Immature natural killer cell (primary cell): ENCODE results near the gene TNFRSF14. TPM values are rescaled to one million over a fixed set of nuclear protein-coding genes. Genes with fewer than 3 reads are reported as not detected.
A peak's percentile ranks its signal among the peaks of the same experiment; 100 is the strongest.

Source experiments
- DNase-seq, 3 donors: peaks; one replicate each; pipeline ENCODE4 v3.0.0; 2022; ENCODE audit warnings: mixed read lengths in 1 of 3
- H3K27ac Mint-ChIP-seq, 6 donors: one replicate each; pipeline ENCODE4 v1.8.0; 2020; ENCODE audit warnings: mixed read lengths in 6 of 6, mild to moderate bottlenecking in 5 of 6, inconsistent platforms in 4 of 6, moderate library complexity in 3 of 6
- H3K27me3 Mint-ChIP-seq, 3 donors: one replicate each; pipeline ENCODE4 v1.8.0; 2020 to 2021; ENCODE audit warnings: low read depth in 3 of 3, mild to moderate bottlenecking in 3 of 3, mixed read lengths in 3 of 3, moderate library complexity in 3 of 3, inconsistent platforms in 1 of 3
- H3K36me3 Mint-ChIP-seq, 3 donors: one replicate each; pipeline ENCODE4 v1.8.0; 2020; ENCODE audit warnings: mixed read lengths in 3 of 3, inconsistent platforms in 2 of 3, mild to moderate bottlenecking in 2 of 3
- H3K4me1 Mint-ChIP-seq, 2 donors: one replicate each; pipeline ENCODE4 v1.8.0; 2020; ENCODE audit warnings: inconsistent platforms in 2 of 2, mild to moderate bottlenecking in 2 of 2, mixed read lengths in 2 of 2, moderate library complexity in 1 of 2
- H3K4me3 Mint-ChIP-seq, 5 donors: one replicate each; pipeline ENCODE4 v1.8.0; 2020; ENCODE audit warnings: mild to moderate bottlenecking in 5 of 5, mixed read lengths in 5 of 5, inconsistent platforms in 3 of 5, moderate library complexity in 3 of 5
- H3K9me3 Mint-ChIP-seq, 6 donors: one replicate each; pipeline ENCODE4 v1.8.0; 2020; ENCODE audit warnings: mild to moderate bottlenecking in 6 of 6, mixed read lengths in 6 of 6, inconsistent platforms in 4 of 6, moderate library complexity in 3 of 6
- polyA plus RNA-seq, 3 donors: library from polyadenylated mRNA; unstranded; fragments of 300-500 nt; fragmentation: Illumina TruSeq; gene quantifications; one replicate each; pipeline ENCODE4 v1.2.3, GENCODE V29; 2021

TNFRSF14 gene
- 10 to 100 TPM; 62.5 to 75.1 (median 63.8) TPM for polyA plus RNA-seq

- peak within 1 kb of the TSS; percentile 93 to 100 (median 96) for H3K27ac Mint-ChIP-seq
- no peaks in the 10 kb centered on the region for H3K9me3 Mint-ChIP-seq
- peak; percentile 81 to 86 (median 83) for DNase-seq
- peaks cover 6 to 13% (median 9%) of the 10 kb centered on the region in 3 donors for H3K27me3 Mint-ChIP-seq
- no peaks in the 10 kb centered on the region for H3K36me3 Mint-ChIP-seq
- peaks cover 32 to 38% of the 10 kb centered on the region in 2 donors for H3K4me1 Mint-ChIP-seq
- H3K4me3 Mint-ChIP-seq: peak within 1 kb of the TSS; percentile 93 to 99 (median 98)
Observed at GRCh38 chr1:2556277-2556677, at the start of gene TNFRSF14. TSS of gene TNFRSF14 (plus strand) at chr1:2556371. CDS start at chr1:2556665, 294 bp downstream.

- no peaks in the 10 kb centered on the region for H3K4me1 Mint-ChIP-seq
- H3K9me3 Mint-ChIP-seq: no peaks in the 10 kb centered on the region
- peaks cover 0 to under 1% (median 0%) of the 10 kb centered on the region in 3 donors for H3K27me3 Mint-ChIP-seq
Observed at GRCh38 chr1:2506901-2507565, 49.1 kb upstream of the TNFRSF14 start.

GRCh38 chr1:2507744-2508155 is 48.4 kb upstream of the TNFRSF14 start:
- H3K36me3 Mint-ChIP-seq: peaks cover 0 to 8% (median 0%) of the 10 kb centered on the region in 3 donors
- H3K9me3 Mint-ChIP-seq: no peaks in the 10 kb centered on the region
- no peak overlapping the region for H3K4me3 Mint-ChIP-seq
- H3K4me1 Mint-ChIP-seq: no peaks in the 10 kb centered on the region
- DNase-seq: no peak
- no peak overlapping the region for H3K27ac Mint-ChIP-seq
- H3K27me3 Mint-ChIP-seq: peaks cover 0 to 3% (median 0%) of the 10 kb centered on the region in 3 donors

More at GRCh38 chr1:2506901-2507565, 49.1 kb upstream of the TNFRSF14 start:
- Mint-ChIP-seq H3K4me3 (no peak overlapping the region), H3K27ac (no peak overlapping the region), H3K36me3 (peaks cover 0 to 8% (median 0%) of the 10 kb centered on the region in 3 donors)
- DNase-seq: no peak

- no peaks in the 10 kb centered on the region for H3K9me3 Mint-ChIP-seq
- DNase-seq: no peak
- H3K27me3 Mint-ChIP-seq: peaks cover 0 to 3% (median 0%) of the 10 kb centered on the region in 3 donors
- H3K36me3 Mint-ChIP-seq: peaks cover 0 to 8% (median 0%) of the 10 kb centered on the region in 3 donors
- no peak overlapping the region for H3K27ac Mint-ChIP-seq
- no peak overlapping the region for H3K4me3 Mint-ChIP-seq
- no peaks in the 10 kb centered on the region for H3K4me1 Mint-ChIP-seq
Observed at GRCh38 chr1:2508180-2508579, 48.0 kb upstream of the TNFRSF14 start.

GRCh38 chr1:2508751-2509150 is 47.4 kb upstream of the TNFRSF14 start:
- Mint-ChIP-seq H3K27me3 (peaks cover 0 to 3% (median 0%) of the 10 kb centered on the region in 3 donors), H3K36me3 (peaks cover 0 to 8% (median 0%) of the 10 kb centered on the region in 3 donors), H3K4me3 (no peak overlapping the region), H3K4me1 (no peaks in the 10 kb centered on the region), H3K27ac (no peak overlapping the region), H3K9me3 (no peaks in the 10 kb centered on the region)
- DNase-seq: no peak

GRCh38 chr1:2509589-2509988 is 46.6 kb upstream of the TNFRSF14 start:
- H3K27me3 Mint-ChIP-seq: peaks cover 0 to 3% (median 0%) of the 10 kb centered on the region in 3 donors
- H3K9me3 Mint-ChIP-seq: no peaks in the 10 kb centered on the region
- H3K4me1 Mint-ChIP-seq: no peaks in the 10 kb centered on the region
- no peak overlapping the region for H3K4me3 Mint-ChIP-seq
- peaks cover 0 to 8% (median 0%) of the 10 kb centered on the region in 3 donors for H3K36me3 Mint-ChIP-seq
- H3K27ac Mint-ChIP-seq: no peak overlapping the region
- DNase-seq: no peak

- DNase-seq: no peak
- peaks cover 0 to 8% (median 0%) of the 10 kb centered on the region in 3 donors for H3K36me3 Mint-ChIP-seq
- no peak overlapping the region for H3K4me3 Mint-ChIP-seq
- no peak overlapping the region for H3K27ac Mint-ChIP-seq
- no peaks in the 10 kb centered on the region for H3K4me1 Mint-ChIP-seq
- no peaks in the 10 kb centered on the region for H3K9me3 Mint-ChIP-seq
- H3K27me3 Mint-ChIP-seq: peaks cover 0 to 3% (median 0%) of the 10 kb centered on the region in 3 donors
Observed at GRCh38 chr1:2510366-2511155, 45.6 kb upstream of the TNFRSF14 start.

GRCh38 chr1:2512862-2513421 is 43.2 kb upstream of the TNFRSF14 start:
- Mint-ChIP-seq H3K4me1 (no peaks in the 10 kb centered on the region), H3K4me3 (no peak overlapping the region), H3K27ac (no peak overlapping the region), H3K27me3 (peaks cover 0 to 3% (median 0%) of the 10 kb centered on the region in 3 donors), H3K9me3 (no peaks in the 10 kb centered on the region), H3K36me3 (peaks cover 0 to 11% (median 0%) of the 10 kb centered on the region in 3 donors)
- no peak for DNase-seq

GRCh38 chr1:2513939-2514652 is 42.1 kb upstream of the TNFRSF14 start:
- H3K36me3 Mint-ChIP-seq: peaks cover 0 to 8% (median 0%) of the 10 kb centered on the region in 3 donors
- DNase-seq: no peak
- peaks cover 0 to 3% (median 0%) of the 10 kb centered on the region in 3 donors for H3K27me3 Mint-ChIP-seq
- no peaks in the 10 kb centered on the region for H3K9me3 Mint-ChIP-seq
- no peak overlapping the region for H3K27ac Mint-ChIP-seq
- H3K4me3 Mint-ChIP-seq: no peak overlapping the region
- no peaks in the 10 kb centered on the region for H3K4me1 Mint-ChIP-seq

GRCh38 chr1:2514863-2515762 is 41.1 kb upstream of the TNFRSF14 start:
- H3K4me3 Mint-ChIP-seq: no peak overlapping the region
- peaks cover 0 to 8% (median 0%) of the 10 kb centered on the region in 3 donors for H3K36me3 Mint-ChIP-seq

GRCh38 chr1:2515763-2516080 is 40.4 kb upstream of the TNFRSF14 start:
- H3K4me3 Mint-ChIP-seq: no peak overlapping the region
- no peak for DNase-seq
- no peaks in the 10 kb centered on the region for H3K4me1 Mint-ChIP-seq
- H3K27me3 Mint-ChIP-seq: peaks cover 0 to 4% (median 0%) of the 10 kb centered on the region in 3 donors
- no peak overlapping the region for H3K27ac Mint-ChIP-seq
- H3K36me3 Mint-ChIP-seq: peaks cover 0 to 10% (median 0%) of the 10 kb centered on the region in 3 donors
- no peaks in the 10 kb centered on the region for H3K9me3 Mint-ChIP-seq

More at GRCh38 chr1:2514863-2515762, 41.1 kb upstream of the TNFRSF14 start:
- Mint-ChIP-seq H3K9me3 (no peaks in the 10 kb centered on the region), H3K4me1 (no peaks in the 10 kb centered on the region), H3K27me3 (peaks cover 0 to 4% (median 0%) of the 10 kb centered on the region in 3 donors), H3K27ac (no peak overlapping the region)
- no peak for DNase-seq

GRCh38 chr1:2516124-2516523 is 40.0 kb upstream of the TNFRSF14 start:
- no peak for DNase-seq
- H3K9me3 Mint-ChIP-seq: no peaks in the 10 kb centered on the region
- H3K4me1 Mint-ChIP-seq: peaks cover 0 to 2% of the 10 kb centered on the region in 2 donors
- peaks cover 2 to 14% (median 3%) of the 10 kb centered on the region in 3 donors for H3K36me3 Mint-ChIP-seq
- peaks cover 0 to 4% (median under 1%) of the 10 kb centered on the region in 3 donors for H3K27me3 Mint-ChIP-seq
- H3K4me3 Mint-ChIP-seq: no peak overlapping the region
- no peak overlapping the region for H3K27ac Mint-ChIP-seq
